HepG2 (cell line): ENCODE results near the gene MYO10. TPM values are rescaled to one million over a fixed set of nuclear protein-coding genes. Genes with fewer than 3 reads are reported as not detected.

Experiments used
- AGO2 ChIP-seq: fragments of 200-400 bp; formaldehyde crosslinking; optimal IDR thresholded peaks from 2 replicates; pipeline ENCODE3; 2017; ENCODE audit warnings: mild to moderate bottlenecking, low read depth, low read length, moderate library complexity
- ATF5 ChIP-seq: sonication (generic); formaldehyde crosslinking; IDR thresholded peaks from 2 replicates; pipeline ENCODE4 v1.4.0; 2020; ENCODE audit warnings: mild to moderate bottlenecking, low read depth, missing genetic modification reagents
- ELF3 ChIP-seq: IDR thresholded peaks from 2 replicates; pipeline ENCODE4 v1.6.1; 2016; ENCODE audit warnings: missing genetic modification reagents, missing compliant biosample characterization
- ERF ChIP-seq: IDR thresholded peaks from 2 replicates; pipeline ENCODE4 v1.6.1; 2018; ENCODE audit warnings: missing biosample characterization, missing genetic modification reagents
- FOXA3 ChIP-seq: IDR thresholded peaks from 2 replicates; pipeline ENCODE4 v1.6.1; 2016; ENCODE audit warnings: missing genetic modification reagents, missing compliant biosample characterization
- GATA4 ChIP-seq: sonication (generic); IDR thresholded peaks from 2 replicates; pipeline ENCODE4 v1.6.1; 2016; ENCODE audit warnings: antibody characterized with exemption, low read depth, borderline replicate concordance
- HMG20A ChIP-seq: IDR thresholded peaks from 2 replicates; pipeline ENCODE4 v1.6.1; 2016; ENCODE audit warnings: borderline replicate concordance
- HMGXB3 ChIP-seq: sonication (generic); formaldehyde crosslinking; IDR thresholded peaks from 2 replicates; pipeline ENCODE4 v1.4.0; 2020; ENCODE audit warnings: missing genetic modification reagents, borderline replicate concordance
- HNF4G ChIP-seq, 2 experiments: sonication (generic) in 1 of 2; formaldehyde crosslinking in 1 of 2; IDR thresholded peaks; 2 replicates each; pipeline versions ENCODE4 v1.4.0 to v1.6.1; 2011 to 2020; ENCODE audit warnings: borderline replicate concordance in 2 of 2, low read depth in 2 of 2, mild to moderate bottlenecking in 2 of 2, low read length in 1 of 2, missing genetic modification reagents in 1 of 2, moderate library complexity in 1 of 2
- ISL2 ChIP-seq: sonication (generic); formaldehyde crosslinking; IDR thresholded peaks from 2 replicates; pipeline ENCODE4 v1.5.0; 2020; ENCODE audit warnings: missing genetic modification reagents
- MIER3 ChIP-seq: IDR thresholded peaks from 2 replicates; pipeline ENCODE4 v1.6.1; 2016; ENCODE audit warnings: missing compliant biosample characterization, borderline replicate concordance
- NCOR1 ChIP-seq: fragments of 200-600 bp; sonication (generic); IDR thresholded peaks from 2 replicates; pipeline ENCODE4 v1.7.0; 2017; ENCODE audit warnings: antibody characterized with exemption, low read length, borderline replicate concordance
- PAXIP1 ChIP-seq: sonication (generic); formaldehyde crosslinking; conservative IDR thresholded peaks from 2 replicates; pipeline ENCODE4 v1.4.0; 2020; ENCODE audit warnings: mild to moderate bottlenecking, missing genetic modification reagents, moderate library complexity
- SALL1 ChIP-seq: sonication (generic); formaldehyde crosslinking; IDR thresholded peaks from 2 replicates; pipeline ENCODE4 v1.8.0; 2022; ENCODE audit warnings: mild to moderate bottlenecking, missing genetic modification reagents
- SAP130 ChIP-seq: IDR thresholded peaks from 2 replicates; pipeline ENCODE4 v1.6.1; 2016; ENCODE audit warnings: low read depth
- SMYD3 ChIP-seq: sonication (generic); formaldehyde crosslinking; IDR thresholded peaks from 2 replicates; pipeline ENCODE4 v1.8.1; 2023; ENCODE audit warnings: mild to moderate bottlenecking, missing genetic modification reagents
- SOX5 ChIP-seq: IDR thresholded peaks from 2 replicates; pipeline ENCODE4 v1.6.1; 2016; ENCODE audit warnings: borderline replicate concordance
- SPEN ChIP-seq: sonication (generic); formaldehyde crosslinking; IDR thresholded peaks from 2 replicates; pipeline ENCODE4 v1.5.1; 2020; ENCODE audit warnings: low read depth, mild to moderate bottlenecking, missing genetic modification reagents
- TIGD3 ChIP-seq: sonication (generic); formaldehyde crosslinking; IDR thresholded peaks from 2 replicates; pipeline ENCODE4 v1.5.1; 2020; ENCODE audit warnings: mild to moderate bottlenecking, missing genetic modification reagents, borderline replicate concordance
- ZNF570 ChIP-seq: sonication (generic); formaldehyde crosslinking; IDR thresholded peaks from 2 replicates; pipeline ENCODE4 v1.4.0; 2020; ENCODE audit warnings: mild to moderate bottlenecking, missing genetic modification reagents, borderline replicate concordance
- ZNF878 ChIP-seq: sonication (generic); formaldehyde crosslinking; IDR thresholded peaks from 2 replicates; pipeline ENCODE4 v1.8.1; 2023; ENCODE audit warnings: mild to moderate bottlenecking, missing genetic modification reagents, moderate library complexity
- polyA plus RNA-seq, 8 experiments: library from polyadenylated mRNA; depleted of rRNA in 3 of 8; stranded (reverse) in 7 of 8; unstranded in 1 of 8; fragments of >200 nt; fragmentation: Illumina TruSeq in 4 of 8; extraction: Trizol in 4 of 8; gene quantifications; 2 replicates each; pipeline versions ENCODE4 v1.2.1 to v1.2.3, GENCODE V29; 2011 to 2016; ENCODE audit warnings: low read depth in 4 of 8, missing spikeins in 1 of 8, mixed read lengths in 1 of 8; ENCODE audit not compliant: insufficient read depth in 1 of 8
- total RNA-seq, 5 experiments: library from RNA; depleted of rRNA; stranded (reverse); fragments of >200 nt; fragmentation: Illumina TruSeq; extraction: Trizol; gene quantifications; 2 replicates each; pipeline ENCODE4 v1.2.3, GENCODE V29; 2016; ENCODE audit warnings: low read depth in 1 of 5

Gene MYO10
- total and polyA plus RNA-seq, 2 of the 13 experiments (the other 11 are each of a cell fraction or from before 2014, with no cell fraction given), result 4.5 to 14.0 TPM

- TF ChIP-seq ATF5 (CRISPR knock-in tag) (no peak), ERF (CRISPR knock-in tag) (0 out of 2 replicates have a peak, but pooled peaks have one; percentile 23), PAXIP1 (CRISPR knock-in tag) (peak; percentile 80), HNF4G (IDR thresholded peaks at IDR 0.05; ENCODE audit: borderline replicate concordance, low read depth, low read length) (peak; percentile 90), HNF4G (CRISPR knock-in tag; IDR thresholded peaks at IDR 0.05; ENCODE audit: borderline replicate concordance, low read depth) (peak; percentile 80; the same call in 1 of the 2 replicates), ZNF570 (no peak), MIER3 (CRISPR knock-in tag) (0 out of 2 replicates have a peak, but pooled peaks have one; percentile 28), NCOR1 (peak; percentile 73), ELF3 (CRISPR knock-in tag) (0 out of 2 replicates have a peak, but pooled peaks have one; percentile 32), HMG20A (CRISPR knock-in tag) (peak; percentile 86), AGO2 (no peak), SOX5 (peak; percentile 83), SPEN (CRISPR knock-in tag) (no peak), TIGD3 (CRISPR knock-in tag) (no peak), SAP130 (CRISPR knock-in tag) (peak; percentile 29; the same call in 1 of the 2 replicates), FOXA3 (CRISPR knock-in tag) (peak; percentile 94), SALL1 (CRISPR knock-in tag) (peak; percentile 38; the same call in 1 of the 2 replicates), SMYD3 (CRISPR knock-in tag) (no peak), ZNF878 (CRISPR knock-in tag) (peak; percentile 63; the same call in 1 of the 2 replicates), GATA4 (peak; percentile 77; the same call in 1 of the 2 replicates), ISL2 (peak; percentile 60; the same call in 1 of the 2 replicates), HMGXB3 (peak; percentile 62; the same call in 1 of the 2 replicates)
Measured at GRCh38 chr5:16881251-16881650, 54.8 kb downstream of the MYO10 start (continued).
